GM19452 (cell line): ENCODE results near the gene KASH5.

Source experiments
- ATAC-seq: cut with Tn5 transposase; IDR thresholded peaks from one replicate; pipeline ENCODE4 v1.9.1; 2021; ENCODE audit not compliant: unreplicated experiment

KASH5 gene, protein sequence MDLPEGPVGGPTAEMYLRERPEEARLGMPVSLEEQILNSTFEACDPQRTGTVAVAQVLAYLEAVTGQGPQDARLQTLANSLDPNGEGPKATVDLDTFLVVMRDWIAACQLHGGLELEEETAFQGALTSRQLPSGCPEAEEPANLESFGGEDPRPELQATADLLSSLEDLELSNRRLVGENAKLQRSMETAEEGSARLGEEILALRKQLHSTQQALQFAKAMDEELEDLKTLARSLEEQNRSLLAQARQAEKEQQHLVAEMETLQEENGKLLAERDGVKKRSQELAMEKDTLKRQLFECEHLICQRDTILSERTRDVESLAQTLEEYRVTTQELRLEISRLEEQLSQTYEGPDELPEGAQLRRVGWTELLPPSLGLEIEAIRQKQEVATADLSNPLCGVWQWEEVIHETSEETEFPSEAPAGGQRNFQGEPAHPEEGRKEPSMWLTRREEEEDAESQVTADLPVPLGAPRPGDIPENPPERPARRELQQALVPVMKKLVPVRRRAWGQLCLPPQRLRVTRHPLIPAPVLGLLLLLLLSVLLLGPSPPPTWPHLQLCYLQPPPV

DNA sequence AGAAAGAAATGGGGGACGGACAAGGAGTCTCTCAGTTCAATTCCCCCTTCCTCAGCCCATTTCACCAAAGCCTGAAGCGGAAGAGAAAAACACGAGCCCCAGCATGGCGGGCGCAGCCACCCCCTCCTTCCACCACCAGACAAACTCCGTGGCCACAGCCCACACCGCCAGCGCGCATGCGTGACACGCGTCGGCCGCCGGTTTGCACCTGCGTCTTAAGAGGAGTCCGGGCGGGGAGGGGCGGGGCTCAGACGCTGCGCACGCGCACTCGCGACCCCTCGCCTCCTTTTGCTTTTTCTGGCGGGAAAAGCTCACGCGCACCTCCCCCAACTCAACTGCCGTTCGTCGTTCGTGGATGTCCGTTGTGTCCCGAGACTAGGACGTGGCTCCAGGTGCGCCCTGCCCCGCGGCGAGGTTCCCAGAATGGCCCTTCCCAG, at the start of gene KASH5:
KASH5 (plus strand) TSS at position 314 of the 437 bp plus-strand sequence. CDS start 2,635 bp downstream, outside the sequence.
- no peak for ATAC-seq

DNA sequence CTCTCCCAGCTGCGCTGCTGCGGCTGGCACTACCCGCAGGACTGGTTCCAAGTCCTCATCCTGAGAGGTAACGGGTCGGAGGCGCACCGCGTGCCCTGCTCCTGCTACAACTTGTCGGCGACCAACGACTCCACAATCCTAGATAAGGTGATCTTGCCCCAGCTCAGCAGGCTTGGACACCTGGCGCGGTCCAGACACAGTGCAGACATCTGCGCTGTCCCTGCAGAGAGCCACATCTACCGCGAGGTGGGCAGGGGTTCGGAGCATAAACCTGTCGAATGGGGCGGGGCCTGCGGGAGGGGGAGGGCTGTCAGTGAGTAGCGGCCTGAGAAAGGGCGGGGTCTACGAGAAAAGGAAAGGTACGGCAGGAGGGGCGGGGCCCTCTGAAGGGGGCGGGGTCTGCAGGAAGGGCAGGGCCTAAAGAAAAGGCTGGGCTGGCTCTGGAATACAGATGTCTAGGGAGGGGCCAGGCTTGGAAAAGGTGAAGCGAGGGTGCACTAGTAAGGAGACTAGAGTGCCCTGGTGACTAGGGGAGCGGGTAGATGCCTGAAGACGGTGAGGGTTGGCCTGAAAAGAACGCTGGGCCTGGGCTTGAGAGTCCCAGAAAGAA, 49.3 kb upstream of the KASH5 start:
- ATAC-seq, result no peak

DNA sequence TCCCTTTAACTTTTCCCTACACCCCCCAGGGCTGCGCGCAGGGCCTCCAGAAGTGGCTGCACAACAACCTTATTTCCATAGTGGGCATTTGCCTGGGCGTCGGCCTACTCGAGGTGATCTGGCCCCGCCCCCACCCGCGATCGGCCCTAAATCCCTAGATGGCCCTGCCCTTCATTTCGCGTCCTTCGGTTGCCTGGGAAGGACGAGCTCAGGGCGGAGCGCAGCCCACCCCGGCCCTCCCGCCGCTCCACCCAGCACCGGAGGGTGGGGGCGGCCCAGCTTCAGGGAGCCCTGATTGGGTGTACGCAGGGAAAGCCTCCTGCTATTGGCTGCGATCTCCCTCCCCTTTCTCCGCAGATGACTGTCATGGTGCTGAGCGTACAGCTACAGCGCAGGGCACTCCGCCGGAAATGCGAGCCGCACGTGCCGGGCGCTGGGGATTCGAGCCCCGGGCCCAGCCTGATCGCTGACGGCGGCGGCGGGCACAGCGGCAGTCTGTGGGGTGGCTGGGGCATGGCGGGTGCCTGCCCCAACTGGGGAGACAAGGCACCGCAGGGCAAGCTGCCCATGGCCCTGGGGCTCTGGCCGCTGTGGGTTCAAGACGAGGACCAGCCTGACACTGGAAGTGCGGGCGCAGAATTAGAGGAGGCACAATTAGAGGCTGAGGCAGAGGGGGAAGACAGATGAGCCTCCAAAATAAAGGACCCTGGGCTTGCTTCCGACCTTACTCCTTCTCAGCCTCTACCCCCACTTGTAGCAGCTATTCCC, 48.6 kb upstream of the KASH5 start:
- ATAC-seq, result no peak

DNA sequence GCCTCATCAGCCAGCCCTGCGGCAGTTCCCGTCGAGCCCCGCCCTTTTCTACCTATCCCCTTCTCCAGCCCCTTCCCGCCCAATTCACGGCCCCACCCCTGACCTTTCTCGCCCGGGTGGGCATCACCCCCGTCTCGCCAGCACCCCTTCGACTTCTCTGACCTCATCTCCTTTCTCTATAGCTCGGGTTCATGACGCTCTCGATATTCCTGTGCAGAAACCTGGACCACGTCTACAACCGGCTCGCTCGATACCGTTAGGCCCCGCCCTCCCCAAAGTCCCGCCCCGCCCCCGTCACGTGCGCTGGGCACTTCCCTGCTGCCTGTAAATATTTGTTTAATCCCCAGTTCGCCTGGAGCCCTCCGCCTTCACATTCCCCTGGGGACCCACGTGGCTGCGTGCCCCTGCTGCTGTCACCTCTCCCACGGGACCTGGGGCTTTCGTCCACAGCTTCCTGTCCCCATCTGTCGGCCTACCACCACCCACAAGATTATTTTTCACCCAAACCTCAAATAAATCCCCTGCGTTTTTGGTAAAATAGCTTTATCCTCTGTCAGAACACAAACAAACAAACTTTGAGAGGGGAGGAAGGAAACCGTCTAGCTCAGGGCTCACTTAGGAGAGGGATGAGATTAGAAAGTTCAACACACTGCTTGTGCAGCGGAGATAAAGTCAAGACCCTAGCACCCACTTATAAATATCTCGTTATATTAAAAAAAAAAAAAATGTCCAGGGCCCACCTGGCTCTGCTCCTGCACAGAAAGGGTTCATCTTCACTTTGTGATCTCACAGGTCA, 47.8 kb upstream of the KASH5 start:
- peak; percentile 61 for ATAC-seq

DNA sequence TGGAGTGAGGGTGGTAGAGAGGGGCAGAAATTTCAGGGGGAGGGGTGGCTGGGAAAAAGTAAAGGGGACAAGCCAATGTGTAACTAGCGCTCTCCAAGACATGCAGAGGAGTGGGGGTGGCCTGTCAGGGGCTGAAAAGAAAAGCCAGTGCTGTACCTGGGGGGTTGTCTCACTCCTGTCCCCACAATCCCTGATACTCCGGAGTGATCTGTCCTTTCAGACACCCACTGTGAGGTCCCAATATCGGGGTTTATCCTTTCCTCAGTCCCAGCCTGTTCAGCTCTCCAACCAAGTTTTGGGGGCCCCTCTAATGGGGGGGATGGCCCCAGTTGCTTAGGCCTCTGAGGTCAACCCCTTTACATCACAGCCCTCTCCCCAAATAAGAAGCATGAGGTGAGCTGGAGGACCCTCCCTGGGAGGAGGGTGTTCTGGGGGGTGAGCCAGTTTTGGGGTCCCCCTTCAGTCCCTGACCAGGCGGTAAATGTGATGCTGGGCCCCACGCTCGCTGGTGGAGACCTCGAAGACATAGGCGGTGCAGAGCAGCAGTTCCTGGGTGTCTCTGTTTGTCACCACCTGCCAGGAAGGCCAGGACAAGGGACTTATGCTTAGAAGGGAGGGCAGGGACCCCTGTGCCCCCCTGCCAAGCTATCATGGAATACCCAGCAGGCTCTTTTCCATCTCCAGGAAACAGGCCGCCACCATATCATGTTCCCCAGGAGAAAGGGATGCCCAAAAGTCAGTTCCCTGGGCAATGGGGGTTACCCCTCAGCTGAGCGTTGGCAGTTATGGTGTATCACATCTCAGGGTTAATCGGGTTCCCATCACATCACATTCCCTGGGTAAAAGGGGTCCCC, 47.0 kb upstream of the KASH5 start:
- no peak for ATAC-seq

DNA sequence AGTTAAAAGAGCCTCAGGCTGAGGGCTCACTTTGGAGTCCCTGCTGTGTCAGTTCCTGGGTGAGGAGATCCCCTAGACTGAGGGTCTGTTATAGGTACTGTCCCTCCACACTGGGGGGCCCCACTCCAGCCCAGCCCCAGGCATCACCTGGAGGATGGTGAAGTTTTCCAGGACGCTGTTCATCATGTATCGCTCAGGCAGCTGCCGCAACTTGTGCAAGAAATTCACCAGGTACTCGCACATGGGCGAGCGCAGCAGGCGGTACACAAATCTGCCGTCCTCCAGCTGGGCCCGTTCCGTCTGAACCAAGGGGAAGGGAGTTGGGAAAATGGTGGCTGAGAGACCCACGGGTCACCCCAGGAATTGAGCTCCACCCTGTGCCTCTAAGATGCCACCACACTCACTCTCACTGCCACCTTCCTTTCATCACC, 45.7 kb upstream of the KASH5 start:
- ATAC-seq, result no peak

DNA sequence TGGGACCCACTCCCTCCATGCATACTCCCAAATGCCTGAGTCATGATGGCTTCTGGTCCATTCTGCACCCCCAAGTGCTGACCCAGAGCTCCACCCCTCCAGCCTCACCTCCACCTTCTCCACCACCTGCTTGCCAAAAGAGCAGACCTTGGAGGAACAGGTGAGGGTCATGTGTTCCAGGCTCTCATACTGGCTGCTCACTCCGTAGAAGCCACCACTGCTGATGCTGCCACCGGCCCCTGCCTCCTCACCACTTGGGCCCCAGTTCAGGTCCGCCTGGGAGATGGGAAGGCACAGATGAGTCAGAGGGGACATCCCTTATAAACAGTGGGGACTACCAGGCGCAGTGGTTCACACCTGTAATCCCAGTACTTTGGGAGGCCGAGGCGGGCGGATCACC, 44.9 kb upstream of the KASH5 start:
- no peak for ATAC-seq

DNA sequence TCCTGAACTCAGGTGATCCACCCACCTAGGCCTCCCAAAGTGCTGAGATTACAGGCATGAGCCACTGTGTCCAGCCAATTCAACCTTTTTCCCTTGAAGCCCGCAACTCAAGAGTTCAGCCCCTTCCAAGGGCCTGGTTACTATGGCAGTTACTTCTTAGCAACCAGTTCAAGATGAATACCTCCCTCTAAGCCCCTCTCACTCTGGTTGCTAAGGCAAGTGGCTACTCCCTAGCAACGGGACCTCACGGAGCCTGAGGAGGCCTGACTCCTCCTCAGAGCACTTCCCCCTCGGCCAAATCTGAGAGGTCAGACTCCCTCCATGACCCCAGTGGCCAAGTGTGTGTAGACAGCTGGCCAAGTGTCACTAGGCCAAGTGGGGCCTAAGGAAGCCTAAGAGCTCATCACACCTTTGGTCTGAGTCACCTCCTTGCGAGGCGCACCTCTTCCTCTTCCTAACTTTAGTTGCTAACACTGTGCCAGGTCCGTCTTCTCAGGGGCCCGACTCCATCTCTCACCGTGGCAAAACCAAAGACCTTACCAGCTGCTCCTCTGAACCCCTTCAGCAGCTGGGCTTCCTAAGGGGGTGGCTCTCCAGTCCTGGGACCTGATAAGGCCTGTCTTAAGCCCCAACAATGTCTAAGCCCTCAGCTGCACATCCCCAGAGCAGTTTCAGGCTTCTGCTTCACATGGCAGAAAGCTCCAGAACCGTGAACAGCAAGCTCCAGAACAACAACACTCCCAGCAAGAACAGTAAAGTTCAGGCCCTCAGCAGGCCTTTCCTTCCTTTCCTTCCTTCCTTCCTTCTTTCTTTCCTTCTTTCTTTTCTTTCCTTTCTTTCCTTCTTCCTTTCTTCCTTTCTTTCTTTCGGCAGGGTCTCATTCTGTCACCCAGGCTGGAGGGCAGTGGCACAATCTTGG, 43.3 kb upstream of the KASH5 start:
- no peak for ATAC-seq

DNA sequence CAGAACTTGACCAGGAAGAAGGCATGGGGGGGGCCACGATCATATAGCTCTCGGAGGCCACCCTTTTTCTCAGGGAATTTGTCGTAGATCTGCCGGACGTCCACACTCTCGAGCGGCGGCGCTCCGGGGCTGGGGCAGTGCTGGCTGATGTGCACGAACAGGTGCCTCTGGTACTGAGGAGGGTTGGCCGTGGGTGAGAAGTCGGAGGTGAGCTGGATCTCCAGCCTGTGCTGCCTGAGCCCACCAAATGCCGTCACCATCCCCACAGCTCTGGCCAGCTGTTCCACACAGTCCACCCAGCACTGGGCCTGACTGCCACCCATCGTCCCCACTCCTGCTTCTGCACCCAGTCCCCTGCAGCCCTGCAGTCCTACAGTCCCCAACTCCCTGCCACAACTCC, 40.9 kb upstream of the KASH5 start:
- no peak for ATAC-seq

DNA sequence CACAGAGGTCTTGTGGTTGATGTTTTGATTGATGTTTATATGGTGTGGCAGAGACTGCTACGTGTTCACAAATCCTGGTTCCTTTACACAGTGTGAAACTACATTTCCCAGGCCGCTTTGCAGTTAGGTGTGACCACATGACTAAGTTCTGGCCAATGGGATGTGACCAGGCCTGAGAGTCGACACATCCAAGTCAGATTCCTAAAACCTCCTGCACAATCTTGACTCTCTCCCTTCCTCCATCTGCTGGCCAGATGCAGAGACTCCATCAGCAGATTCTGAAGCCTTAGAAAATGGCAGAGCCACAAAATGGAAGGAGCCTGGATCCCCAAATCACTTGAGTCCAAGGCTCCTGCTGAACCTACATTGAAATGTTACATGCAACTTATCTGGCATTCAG, 40.2 kb upstream of the KASH5 start:
- ATAC-seq, result no peak

DNA sequence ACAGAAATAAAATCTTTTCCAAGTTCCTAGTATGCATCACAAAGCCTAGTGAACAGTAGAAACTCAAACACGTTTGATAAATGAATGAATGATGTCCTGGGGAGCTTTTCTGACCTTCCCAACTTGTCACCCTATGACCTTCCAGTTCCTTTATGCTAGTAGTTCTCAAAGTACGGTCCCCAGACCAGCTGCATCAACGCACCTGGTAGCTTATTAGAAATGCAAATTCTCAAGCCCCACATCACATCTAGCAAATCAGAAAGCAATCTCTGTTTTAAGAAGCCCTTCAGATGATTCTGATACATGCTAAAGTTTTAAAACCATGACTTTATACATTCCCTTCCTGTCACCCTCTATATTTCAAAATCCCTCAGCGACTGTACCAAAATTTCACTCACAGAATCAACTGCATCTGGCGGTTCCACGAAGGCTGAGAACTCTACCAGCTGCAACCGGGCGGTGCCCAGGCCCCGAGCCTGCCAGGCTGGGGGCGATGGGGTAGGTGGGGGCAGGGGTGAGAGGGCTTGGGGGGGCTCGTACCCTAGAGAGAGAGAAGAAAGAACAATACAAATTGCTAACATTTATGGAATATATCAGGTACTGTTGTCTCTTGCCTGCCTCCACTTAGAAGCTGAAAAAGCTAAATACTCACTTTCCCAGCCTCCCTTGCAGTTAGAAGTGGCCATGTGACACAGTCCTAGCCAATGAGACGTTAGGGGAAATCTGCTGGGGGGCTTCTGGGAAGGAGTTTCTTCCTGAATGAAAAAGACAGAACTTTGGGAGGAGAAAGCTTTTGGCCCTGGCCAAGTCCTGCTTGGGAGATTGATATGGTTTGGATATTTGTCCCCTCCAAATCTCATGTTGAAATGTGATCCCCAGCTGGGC, 39.5 kb upstream of the KASH5 start:
- ATAC-seq, result no peak

DNA sequence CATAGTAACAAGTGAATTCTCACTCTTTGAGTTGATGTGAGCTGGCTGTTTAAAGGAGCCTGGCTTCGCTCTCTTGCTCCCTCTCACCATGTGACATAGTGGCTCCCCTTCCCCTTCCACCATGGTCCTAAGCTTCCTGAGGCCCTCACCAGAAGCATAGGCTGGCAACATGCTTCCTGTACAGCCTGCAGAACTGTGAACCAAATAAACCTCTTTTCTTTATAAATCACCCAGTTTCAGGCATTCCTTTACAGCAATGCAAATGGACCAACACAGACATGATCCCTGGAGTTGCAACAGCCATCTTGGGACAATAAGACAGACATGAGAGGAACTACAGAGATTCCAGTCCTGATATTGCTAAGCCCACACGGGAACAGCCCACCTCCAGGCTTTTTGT, 38.5 kb upstream of the KASH5 start:
- no peak for ATAC-seq

DNA sequence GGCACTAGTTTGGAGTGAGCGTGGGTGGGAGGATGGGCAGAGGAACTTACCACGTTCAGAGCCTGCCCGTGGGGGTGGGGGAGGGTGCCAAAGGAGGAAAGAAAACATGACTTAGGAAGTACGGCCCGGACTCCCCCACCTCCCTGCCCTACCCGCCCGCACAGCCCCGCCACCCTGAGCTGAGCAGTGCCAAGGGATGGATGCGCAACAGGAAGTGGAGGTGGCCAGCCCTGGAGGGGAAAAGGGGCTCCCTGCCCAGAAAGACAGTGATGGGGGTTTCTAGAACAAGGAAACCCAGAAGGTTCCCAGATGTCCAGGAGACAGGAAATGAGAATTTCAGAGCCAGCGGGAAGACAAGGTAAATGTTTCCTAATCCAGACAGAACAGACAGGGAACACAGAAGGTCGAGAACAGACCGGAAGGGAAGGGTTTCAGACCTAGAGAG, 32.1 kb upstream of the KASH5 start:
- no peak for ATAC-seq

DNA sequence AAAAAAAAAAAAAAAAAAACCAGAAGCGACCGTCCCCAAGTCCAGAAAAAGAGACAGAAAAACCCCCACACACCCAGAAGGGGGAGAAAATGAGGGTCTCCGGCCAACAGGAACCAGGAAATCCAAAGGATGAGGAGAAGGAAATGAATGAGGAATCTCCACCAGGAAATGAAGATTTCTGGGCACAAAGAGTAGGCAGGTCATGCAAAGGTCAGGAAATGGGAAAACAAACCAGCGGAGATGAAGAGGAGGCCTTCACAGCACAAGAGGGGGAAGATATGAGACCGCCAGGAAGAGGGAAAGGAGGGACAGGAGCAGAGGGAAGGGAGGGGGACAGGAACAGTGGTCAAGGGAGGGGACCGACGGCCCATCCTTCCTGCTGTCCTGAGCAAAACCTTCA, 31.7 kb upstream of the KASH5 start:
- no peak for ATAC-seq

DNA sequence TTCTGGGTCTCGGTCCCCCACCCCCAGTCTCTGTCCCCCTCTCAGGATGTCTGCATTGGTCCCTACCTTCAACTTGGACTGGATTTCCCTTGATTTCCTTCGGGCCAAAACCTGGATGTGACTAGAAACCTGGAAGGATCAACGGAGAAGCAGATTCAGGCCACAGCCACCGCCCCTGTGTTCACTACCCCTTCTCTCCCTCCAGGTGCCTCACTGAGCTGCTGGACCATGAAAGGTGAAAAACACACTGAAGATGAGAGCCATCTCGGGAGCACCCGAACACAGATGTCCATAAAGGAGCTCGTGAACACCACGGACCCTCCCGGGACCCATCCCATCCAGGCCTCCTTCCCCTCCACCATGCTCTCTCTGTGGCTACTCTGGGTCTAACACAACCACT, 30.9 kb upstream of the KASH5 start:
- ATAC-seq, result no peak

DNA sequence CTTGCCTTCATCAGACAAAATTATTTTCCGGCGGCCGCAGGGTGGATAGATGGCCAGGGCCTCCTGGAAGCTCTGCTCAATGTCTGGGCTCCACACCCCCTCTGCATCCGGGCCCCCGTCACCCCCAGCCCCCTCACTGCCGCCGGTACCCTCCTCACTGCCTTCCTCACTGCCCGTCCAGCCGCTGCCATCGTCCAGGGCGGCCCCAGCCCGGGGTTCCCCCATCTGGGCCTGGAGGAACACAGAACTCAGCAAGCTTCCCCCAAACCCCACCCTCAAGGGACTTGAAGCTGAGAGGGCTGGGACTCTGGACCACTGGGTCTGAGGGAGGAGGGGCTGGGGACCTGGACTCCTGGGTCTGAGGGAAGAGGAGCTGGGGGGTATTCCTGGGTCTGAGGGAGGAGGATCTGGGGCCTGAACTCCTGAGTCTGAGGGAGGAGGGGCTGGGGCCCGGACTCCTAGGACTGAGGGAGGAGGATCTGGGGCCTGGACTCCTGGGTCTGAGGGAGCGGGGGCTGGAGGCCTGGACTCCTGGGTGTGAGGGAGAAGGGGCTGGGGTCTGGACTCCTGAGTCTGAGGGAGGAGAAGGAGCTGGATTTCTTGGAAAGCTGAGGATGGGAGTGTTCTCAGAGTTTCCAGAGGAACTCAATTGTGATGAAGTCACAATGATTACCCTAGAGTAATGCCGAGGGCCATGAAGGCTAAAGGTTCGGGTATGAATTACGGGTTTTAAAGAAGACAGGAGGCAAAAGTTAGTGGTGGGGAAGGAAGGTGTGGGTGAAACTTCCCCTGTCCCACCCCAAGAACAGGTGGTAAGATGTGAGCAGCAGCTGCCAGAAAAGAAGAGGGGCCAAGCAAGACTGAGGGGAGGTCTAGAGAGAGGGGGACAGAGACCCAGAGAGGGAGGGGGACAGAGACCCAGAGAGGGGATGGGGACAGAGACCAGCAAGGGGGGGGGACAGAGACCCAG, 27.9 kb upstream of the KASH5 start:
- ATAC-seq, result no peak
